Astrocyte of the cerebellum (primary cell): ENCODE measurements around the gene FILIP1L.

Experiments
- DNase-seq: peaks from one replicate; pipeline ENCODE4 v3.0.0-alpha.2; 2011; ENCODE audit warnings: low read depth
- H3K4me3 ChIP-seq: 2 replicates; pipeline ENCODE4 v1.5.1; 2011; ENCODE audit warnings: mild to moderate bottlenecking, low read depth, low read length, moderate library complexity
- in situ Hi-C: cut with HindIII; loops from 2 replicates; pipeline ENCODE4 v1.10.0; 2017; ENCODE audit warnings: low sequenced_read_pairs
- TF ChIP-seq, protein P1 (sequence below): IDR thresholded peaks from 2 replicates; pipeline ENCODE4 v1.5.1; 2012; ENCODE audit warnings: low read length, low read depth, moderate library complexity, mild to moderate bottlenecking; ENCODE audit errors: missing control alignments

Gene FILIP1L

DNA sequence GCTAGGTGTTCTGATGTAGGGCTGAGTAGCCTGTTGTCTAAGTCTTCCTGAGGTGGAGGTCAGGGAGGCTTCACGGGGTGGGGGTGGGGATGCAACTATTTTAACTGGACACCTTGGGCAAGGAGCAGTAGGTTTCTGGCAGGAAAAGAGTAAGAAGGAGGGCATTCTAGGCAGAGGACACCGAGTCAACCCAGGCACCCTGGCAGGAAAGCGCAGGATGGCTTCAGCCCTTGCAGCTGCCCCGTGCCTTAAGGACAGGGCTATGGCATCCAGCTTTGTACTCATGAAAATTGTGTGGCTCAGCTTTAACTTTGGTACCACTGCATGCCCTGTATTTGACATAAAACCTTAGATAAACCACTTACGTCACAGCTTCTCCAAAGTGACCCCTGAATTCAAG, 6.4 kb upstream of the FILIP1L start:
- in situ Hi-C loops: no loop called here
- H3K4me3 ChIP-seq: no peak overlapping the region
- TF ChIP-seq, protein P1, sequence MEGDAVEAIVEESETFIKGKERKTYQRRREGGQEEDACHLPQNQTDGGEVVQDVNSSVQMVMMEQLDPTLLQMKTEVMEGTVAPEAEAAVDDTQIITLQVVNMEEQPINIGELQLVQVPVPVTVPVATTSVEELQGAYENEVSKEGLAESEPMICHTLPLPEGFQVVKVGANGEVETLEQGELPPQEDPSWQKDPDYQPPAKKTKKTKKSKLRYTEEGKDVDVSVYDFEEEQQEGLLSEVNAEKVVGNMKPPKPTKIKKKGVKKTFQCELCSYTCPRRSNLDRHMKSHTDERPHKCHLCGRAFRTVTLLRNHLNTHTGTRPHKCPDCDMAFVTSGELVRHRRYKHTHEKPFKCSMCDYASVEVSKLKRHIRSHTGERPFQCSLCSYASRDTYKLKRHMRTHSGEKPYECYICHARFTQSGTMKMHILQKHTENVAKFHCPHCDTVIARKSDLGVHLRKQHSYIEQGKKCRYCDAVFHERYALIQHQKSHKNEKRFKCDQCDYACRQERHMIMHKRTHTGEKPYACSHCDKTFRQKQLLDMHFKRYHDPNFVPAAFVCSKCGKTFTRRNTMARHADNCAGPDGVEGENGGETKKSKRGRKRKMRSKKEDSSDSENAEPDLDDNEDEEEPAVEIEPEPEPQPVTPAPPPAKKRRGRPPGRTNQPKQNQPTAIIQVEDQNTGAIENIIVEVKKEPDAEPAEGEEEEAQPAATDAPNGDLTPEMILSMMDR: no peak
- DNase-seq: no peak

DNA sequence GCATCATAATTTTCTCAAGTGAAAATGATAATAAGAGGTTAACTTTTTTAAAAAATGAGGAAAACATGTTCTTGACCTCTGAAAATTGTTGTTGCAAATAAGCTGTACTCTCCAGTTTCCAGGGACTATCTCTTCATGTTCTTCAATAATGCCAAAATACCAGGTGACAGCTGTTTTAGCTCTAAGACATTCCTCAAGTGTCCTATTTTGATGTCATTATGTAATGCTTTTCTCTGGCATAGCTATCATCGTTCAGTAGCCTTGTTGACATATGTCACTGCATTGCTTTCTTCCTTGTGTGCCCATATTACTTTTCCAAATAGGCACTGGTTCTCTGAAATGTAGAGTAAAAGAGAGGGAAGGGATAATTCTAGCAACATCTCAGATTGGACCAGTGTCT, 5.7 kb upstream of the FILIP1L start:
- TF ChIP-seq, protein P1: no peak
- no peak for DNase-seq
- in situ Hi-C loops: no loop called here
- H3K4me3 ChIP-seq: no peak overlapping the region

DNA sequence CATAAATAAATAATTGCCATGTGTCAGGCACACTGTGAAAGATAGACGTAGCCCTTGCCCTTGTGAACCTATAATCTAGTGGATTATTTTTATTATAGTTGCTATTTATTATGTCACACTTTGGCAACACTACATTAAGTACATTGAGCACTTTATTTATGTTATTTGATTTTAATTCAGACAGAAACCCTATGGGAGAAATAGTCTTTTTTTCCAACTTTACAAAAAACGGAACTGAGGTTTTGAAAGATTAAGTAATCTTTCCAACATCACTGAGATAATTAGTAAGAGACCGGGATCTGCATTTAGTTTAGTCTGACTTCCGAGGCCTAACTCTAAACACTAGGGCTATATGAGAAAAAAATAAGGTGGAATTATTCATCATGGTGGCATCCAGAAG, 2.8 kb upstream of the FILIP1L start:
- DNase-seq: no peak
- H3K4me3 ChIP-seq: no peak overlapping the region
- in situ Hi-C loops: no loop called here
- TF ChIP-seq, protein P1: no peak

DNA sequence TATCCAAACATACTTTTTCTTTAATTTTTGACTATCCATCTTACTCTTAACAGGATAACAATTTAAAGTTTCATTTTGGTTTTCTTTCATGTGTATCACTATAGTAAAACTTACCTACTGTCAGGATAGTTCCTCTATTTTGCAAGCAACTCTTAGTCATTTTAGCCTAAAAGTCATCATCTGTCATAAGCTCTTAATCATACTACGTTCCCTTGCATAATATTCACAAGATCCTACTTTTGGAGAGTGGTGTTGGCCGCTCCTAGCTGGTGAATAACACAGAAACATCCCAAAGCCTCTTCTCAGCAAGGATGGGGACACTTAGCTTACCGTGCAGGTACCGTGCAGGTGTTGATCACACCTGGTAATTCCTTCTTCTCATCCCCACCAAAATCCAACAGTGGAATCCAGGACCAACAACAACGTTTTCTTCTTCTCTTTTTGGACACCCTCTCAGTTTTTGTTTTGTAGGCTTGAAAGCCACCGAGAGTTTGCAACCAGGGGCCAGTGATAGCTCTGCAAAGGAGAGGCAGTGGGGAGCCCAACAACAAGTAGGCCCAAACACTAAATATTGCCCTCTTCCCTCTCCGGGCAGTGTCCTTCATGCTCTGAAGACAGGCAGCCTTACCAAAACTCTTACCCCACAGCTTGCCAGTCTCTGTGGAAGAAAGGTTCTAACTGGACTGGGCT, 433 bp downstream of the FILIP1L start:
- TF ChIP-seq, protein P1: no peak
- H3K4me3 ChIP-seq: no peak overlapping the region
- no peak for DNase-seq
- in situ Hi-C loops: no loop called here

DNA sequence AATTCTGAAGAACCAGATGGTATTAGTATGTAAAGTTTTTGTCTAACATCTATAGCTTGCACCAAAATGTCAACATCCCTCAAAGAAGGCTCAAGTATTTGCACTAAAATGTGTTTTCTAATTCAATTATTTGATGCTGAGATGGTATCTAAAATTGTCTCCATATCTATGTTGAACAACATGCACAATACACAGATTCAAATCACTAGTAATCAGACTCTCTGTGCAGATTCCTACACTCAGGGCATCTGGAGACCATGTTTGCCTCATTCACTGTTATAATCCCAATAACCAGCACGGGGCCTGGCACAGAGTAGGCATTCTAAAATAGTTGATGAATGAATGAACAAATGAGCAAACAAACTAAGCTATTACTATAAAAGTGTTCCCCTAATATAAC, 2.6 kb downstream of the FILIP1L start:
- in situ Hi-C loops: no loop called here
- DNase-seq: no peak
- TF ChIP-seq, protein P1: no peak
- H3K4me3 ChIP-seq: no peak overlapping the region

DNA sequence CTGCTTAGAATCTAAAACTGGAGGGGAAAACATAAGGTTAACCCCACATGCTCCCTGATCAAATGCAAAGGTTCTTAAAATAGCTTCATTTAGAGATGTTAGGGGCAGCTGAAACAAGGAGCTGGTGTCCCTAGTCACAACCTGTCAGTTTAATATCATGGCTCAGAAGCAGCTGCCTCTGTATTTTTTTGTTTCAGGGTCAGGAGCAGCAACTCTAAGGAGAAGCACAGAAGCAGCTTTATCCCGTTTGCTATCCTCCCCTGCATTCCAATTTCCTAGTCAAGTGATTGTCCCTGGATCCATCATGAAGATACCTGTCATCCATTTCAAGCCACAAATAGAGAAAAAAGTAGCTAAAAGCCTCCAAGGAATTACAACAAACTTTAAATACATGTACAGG, 4.1 kb downstream of the FILIP1L start:
- in situ Hi-C loops: no loop called here
- TF ChIP-seq, protein P1: no peak
- no peak overlapping the region for H3K4me3 ChIP-seq
- DNase-seq: no peak
